ENCODE measurements around the gene IL25.
"Not testable (repeated sequence)": the region's sequence is repeated elsewhere in the genome, so short reads cannot be mapped to it uniquely, and the experiment has no call there.

The IL25 gene

DNA sequence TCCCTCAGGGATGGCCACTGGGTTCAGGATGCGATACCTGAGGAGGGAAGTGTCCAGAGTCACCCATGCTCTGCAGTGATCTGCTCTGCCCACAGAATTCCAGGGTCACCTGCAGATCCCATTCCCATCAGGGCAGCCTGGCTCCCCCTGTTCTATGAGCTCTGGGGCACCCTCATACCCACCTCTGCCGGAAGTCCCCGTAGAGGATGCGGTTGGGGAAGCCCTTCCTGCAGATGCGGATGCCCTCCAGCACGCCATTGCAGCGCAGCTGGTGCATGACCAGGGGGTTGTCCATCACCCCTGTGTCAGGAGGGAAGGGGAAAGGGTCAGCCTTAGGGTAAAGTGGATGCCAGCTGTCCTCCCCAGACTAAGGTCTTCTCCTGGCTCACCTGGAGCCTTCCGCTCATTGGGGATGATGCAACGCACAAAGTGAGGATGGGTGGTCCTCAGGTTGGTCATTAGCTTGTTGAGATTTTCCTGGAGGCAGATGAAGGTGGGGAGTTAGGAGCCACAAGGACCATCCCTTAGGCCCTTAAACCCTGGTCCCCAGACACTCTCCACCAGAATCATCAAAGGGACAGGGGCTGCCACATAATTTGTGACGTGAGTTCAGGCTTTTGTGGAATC, 24.3 kb downstream of the IL25 start:
- no peak for DNase-seq

DNA sequence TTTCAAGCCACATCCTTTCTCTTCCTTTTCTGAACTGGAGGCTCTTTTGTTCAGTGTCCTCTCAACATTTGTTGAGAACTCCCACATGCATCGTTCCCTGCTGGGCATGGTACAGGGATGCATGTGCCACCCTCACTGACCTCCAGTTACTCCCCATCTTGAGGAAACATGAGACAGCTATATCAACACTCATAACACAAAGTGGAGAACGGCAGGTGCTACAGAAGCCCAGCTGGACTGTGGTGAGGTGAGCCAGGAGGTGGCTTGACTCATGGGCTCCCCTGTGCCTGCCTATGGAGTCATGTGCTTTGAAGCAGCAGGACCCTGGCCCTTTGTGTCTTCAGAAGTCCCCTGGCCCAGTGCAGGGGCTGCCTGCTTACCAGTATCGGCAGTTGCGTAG, 25.7 kb downstream of the IL25 start:
- no peak for DNase-seq

DNA sequence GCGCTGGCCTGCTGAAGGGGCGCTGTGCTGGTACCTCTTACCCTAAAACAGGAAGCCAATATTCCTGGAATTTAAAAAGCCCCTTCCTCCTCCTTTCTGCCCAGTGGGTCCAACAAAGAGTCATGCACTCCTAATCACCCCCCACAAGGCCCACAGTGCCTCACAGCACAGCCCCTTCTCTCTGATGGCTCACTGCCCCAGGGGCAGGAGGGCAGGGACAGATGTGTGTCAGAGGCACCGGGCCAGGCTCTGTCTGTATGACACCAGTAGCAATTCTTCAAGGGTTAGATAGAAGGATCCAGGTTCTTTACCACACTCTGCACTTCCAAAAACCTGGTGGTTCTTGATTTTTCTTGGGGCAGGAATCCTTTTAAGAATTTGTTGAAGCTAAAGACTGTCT, 26.5 kb downstream of the IL25 start:
- DNase-seq = no peak

DNA sequence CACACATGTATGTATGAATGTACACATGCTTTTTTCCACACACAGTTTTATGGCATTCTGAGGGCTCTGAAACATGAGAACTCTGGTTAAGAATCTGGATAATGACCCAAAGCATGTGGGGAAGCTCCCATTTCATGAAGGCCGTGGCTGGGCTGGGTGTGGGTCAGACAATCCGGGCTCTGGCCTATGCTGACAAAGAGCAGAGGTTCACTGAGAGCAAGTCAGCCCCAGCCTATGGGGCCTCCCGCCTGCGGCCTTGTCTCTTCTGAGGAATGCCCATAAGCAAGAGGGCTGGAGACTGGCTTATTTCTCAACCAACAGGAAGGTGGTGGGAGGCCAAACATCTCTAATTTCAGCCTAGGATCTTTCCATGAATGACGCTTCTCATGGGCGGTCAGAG, 27.0 kb downstream of the IL25 start:
- DNase-seq = no peak

DNA sequence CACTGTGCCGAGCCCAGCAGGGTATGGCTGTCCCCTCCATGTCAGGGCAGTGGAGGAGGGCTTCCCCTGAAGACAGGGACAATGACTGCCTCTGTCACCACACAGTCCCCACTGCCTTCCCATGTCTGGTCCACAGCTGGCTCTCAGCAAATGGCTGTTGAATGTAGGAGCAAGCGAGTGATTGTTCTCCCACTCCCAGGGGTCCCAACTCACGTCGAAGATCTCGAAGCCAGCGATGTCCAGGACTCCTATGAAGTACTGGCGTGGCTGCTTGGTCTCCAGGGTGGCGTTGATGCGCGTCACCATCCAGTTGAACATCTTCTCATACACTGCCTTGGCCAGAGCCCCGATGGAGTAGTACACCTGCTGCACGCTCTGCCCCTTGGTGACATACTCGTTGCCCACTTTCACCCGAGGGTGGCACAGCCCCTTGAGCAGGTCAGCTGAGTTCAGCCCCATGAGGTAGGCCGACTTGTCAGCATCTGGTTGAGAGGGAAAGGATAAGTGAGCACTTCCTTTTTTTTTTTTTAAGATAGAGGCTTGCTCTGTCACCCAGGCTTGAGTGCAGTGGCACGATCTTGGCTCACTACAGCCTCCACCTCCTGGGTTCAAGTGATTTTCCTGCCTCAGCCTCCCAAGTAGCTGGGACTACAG, 28.0 kb downstream of the IL25 start:
- DNase-seq = not testable (repeated sequence)

DNA sequence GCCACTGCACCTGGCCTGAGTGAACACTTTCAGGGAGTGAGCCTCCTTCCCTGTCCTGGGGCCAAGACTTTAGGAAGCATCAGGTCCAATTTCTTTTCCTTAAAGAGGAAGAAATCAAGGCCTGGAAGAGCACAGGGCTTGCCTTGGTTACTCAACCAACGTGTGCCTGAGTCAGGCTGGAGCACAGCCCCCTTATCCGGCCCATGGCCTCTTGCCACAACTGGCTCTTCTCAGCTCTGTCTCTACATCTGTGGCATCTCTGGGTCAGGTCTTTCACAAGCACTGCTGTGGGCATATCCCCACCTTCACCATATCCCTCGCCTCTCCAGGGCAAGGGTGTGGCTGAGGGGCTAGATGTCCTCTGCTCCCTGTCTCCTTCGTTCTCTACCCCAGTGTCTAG, 28.7 kb downstream of the IL25 start:
- no peak for DNase-seq

DNA sequence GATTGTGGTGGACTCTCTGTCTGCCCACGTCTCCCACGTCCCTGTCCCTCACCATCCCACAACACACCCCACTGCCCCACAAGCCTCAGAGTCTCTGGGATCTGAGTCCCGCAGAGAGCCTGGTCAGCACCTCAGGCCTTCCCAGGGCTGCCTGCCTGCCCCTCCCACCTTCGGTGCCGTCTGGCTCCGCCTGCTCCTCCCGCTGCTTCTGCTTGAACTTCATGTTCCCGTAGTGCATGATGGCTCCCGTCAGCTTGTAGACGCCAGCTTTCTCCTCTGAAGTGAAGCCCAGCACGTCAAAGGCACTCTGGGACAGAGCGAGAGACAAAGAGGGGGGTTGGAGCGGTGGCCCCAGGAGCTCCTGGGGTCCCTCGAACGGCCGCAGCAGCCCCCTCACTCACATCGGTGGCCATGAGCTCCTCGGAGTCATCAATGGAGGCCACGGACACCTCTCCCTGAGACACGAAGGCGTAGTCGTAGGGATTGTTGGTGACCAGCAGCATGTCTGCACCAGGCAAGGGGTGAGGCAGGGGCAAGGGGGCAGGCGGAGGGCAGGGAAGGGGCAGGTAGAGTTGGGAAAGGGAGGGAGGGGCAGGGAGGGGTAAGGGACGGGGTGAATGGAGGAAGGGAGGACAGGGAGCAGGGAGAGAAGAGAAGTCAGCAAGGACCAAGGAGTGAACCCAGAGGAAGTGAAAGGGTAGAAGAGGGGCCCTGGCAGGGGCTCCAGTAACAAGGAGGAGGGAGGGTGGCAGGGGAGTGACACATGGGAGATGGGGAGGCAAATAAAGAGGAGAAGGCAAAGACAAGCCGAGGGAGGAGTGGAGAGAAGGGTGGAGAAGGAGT, 29.9 kb downstream of the IL25 start:
- peak in 1 of 2 experiments; percentile 10 for DNase-seq

DNA sequence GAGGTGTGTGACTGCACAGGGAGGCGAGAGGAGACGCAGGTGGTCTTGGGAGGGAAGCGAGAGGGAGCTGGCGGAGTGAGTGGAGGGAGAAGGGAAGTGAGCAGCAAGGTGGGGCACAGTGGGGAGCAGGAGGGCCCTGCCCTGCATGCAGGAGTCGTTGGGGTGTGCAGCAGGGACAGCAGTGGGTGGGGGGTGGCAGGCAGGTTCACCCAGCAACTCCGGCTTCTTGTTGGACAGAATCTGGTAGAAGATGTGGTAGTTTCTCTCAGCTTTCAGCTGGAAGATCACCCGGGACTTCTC, 30.5 kb downstream of the IL25 start:
- DNase-seq = no peak

DNA sequence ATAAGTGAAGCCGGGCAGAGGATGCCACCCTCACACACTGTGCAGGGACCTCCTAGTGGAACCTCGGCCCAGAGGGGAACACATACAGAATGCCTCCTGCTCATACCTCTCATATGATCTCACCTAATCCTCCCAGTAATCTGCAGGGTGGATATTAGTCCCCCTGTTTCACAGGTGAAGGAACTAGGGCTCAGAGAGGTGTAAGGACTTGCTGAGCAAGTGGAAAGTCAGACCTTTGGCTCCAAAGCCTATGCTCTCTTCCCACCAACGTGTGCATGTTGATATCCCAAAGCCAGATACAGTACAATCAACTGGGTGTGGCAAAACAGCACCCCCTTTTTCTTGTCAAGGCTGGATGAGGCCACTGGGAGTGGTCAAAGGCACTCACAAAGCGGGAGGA, 31.3 kb downstream of the IL25 start:
- no peak for DNase-seq

DNA sequence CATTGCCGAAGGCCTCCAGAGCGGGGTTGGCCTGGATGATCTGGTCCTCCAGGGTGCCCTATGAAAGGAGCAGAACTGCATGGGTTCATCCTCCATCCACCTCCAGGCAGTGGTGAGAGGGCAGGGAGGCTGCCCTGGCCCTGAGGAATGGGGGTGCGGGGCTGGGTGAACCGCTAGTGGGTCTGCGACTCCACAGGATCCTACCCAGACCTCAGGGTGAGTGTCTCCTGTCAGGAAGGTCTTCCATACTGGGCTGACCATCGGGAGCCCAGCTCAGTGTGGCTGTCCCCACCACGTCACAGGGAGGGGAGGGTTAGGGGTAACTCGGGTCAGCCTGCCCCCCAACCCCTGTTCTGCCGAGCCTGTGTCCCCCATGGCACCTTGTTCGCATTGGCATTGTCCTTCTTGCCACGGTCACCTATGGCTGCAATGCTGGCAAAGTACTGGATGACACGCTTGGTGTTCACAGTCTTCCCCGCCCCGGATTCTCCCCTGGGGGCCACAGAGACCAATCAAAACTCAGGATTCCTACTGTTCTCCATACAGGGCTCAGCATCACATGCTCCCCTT, 31.8 kb downstream of the IL25 start:
- DNase-seq = no peak

DNA sequence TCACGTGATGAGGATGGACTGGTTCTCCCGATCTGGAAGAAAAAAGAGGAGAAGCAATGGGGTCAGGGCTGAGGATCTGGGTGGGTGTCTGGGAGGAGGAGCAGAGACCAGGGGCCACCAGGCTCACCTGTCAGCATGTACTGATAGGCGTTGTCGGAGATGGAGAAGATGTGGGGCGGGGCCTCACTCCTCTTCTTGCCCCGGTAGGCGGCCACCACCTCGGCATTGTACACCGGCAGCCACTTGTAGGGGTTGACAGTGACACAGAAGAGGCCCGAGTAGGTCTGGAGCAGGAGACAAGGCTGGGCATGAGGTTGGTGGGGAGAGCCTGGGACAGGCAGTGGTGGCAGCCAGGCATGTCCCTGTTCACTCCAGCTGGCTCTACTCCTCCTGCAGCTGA, 32.5 kb downstream of the IL25 start:
- DNase-seq = no peak

DNA sequence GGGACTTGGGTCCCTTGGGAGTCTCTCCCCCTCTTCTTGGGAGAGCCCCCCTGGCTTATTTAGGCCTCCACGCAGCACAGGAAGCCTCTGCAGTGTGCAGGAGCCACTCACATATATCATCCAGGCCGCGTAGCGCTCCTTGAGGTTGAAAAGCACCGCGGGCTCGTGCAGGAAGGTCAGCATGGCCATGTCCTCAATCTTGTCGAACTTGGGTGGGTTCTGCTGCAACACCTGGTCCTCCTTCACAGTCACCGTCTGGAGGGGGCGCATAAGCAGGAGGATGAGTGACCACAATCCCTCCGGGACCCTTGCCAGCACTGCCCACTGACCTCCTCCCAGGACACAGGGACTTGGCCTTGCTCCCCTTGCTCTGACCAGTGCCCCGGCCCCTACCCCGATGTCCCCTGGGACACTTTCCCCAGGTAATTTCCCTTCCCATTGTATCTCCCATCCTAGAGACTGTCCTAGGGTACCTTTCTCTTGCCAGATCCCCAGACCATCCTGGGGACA, 33.0 kb downstream of the IL25 start:
- no peak for DNase-seq

DNA sequence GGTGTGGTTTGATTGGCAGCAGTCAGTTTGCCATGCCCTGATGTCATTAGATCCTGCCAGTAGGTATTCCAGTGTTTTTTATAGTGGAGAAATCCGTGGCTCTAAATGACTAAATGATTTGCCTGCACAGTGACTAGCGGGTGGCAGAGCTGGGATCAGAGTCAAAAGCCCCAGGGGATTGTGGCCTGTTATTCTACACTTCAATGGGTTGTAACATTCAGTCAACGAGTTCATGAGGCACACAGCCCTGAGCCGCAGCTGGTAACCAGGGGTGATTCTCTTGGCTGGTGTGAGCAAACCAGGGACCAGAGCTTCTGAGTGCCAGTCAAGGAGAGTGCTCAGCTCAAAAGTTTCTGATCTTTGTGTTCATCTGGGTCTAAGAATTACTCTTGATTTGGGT, 33.6 kb downstream of the IL25 start:
- DNase-seq = peak in 1 of 2 experiments; percentile 65

DNA sequence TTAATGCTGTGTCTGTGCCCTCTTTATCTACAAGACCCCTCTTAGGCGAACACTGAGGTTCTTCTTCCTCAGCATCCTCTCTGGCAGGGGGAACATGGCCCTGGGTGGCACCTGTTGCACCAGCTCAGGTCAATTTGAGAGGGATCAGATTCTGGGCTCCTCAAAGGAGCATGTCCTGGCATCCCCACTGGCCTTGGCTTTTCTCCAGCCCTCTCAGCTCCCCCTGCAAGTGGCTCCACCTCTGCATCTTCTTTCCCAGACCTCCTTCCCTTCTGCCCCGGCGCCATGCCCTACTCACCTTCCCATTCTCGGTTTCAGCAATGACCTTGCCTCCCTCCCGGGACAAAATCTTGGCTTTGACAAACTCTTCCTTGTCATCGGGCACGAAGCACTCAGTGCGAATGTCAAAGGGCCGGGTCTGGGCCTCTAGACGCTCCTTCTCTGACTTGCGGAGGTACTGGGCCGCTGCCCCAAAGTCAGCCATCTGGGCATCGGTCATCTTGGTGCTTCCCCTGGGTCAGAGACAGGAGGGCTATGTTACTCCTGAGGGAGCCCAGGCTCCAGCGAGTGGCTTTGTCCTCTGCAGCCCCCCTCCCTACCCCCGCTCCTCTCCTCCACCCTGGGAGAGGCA, 34.2 kb downstream of the IL25 start:
- no peak for DNase-seq

DNA sequence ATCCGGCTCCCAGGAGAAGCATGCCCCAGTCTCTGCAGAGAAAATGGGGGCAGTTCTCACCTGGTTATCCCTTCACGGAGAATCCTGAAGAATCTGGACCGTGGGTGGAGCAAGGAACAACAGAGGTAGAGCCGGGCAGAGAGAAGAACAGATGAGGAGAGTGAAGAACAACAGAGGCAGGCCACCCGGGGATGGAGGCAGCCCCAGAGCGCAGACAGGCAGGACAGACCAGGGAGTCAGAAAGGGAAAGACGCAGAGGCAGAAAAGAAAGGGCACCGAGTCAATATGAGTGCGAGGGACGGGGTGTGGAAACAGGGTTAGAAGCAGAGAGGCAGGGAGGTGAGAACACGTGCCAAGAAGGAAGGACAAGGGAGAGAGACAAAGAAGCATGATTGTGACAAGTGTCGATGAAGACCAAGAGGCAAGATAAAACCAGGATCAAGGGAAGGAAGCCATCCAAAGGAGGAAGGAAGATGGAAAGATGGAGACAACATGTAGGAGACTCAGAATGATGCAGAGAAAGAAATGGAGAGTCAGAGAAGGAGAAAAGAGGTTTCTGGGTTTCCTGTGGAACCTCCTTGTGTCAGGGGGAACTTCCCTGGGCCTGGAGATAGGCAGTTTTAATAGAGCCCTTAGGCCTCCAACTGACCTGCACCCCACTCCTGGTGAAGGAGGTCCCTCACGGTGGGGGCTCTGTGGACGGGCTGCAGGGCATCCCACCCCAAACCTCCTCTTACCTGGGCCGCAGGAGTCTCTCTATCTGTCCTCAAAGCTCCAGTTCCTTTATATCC, 35.1 kb downstream of the IL25 start, which contains the start of gene MYH6:
Gene MYH6, minus strand, starts transcription at position 758 of the 791 bp plus-strand sequence. CDS start 1,050 bp downstream, outside the sequence.
- no peak for DNase-seq

DNA sequence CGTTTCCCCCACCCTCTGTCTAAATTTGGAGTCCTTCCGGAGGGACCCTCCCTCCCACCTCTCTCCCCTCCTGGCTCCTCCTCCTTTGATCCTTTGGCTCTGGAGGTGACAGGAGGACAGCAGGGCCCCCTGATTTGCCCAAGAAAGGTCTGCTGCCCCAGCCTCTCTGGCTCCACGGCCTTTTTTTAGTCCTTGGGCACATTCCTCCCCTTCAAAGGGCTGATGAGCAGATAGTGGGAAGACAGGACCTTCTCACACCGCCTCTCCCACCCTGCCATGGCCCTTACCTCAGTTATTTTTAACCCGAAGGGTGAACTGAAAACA, 35.7 kb downstream of the IL25 start:
- no peak for DNase-seq

DNA sequence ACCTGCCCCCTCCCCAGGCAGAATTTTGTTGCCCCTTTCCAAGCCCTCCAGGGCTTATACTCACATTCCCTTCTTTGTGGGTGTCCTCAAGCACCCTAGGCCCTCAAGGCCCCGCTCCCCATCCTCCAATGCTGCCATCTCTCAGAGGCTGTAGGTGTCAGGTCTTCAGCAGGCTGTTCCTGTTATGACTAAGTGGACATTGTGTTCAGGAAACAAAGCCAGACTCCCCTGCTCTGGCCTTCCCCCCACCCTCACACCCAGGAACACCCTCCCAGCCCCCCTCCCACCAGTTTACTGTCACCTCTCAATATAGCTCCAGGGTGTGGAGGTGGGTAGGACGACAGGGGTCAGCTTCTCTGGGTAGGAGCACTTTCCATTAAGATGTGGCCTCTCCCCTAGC, 36.9 kb downstream of the IL25 start:
- no peak for DNase-seq

DNA sequence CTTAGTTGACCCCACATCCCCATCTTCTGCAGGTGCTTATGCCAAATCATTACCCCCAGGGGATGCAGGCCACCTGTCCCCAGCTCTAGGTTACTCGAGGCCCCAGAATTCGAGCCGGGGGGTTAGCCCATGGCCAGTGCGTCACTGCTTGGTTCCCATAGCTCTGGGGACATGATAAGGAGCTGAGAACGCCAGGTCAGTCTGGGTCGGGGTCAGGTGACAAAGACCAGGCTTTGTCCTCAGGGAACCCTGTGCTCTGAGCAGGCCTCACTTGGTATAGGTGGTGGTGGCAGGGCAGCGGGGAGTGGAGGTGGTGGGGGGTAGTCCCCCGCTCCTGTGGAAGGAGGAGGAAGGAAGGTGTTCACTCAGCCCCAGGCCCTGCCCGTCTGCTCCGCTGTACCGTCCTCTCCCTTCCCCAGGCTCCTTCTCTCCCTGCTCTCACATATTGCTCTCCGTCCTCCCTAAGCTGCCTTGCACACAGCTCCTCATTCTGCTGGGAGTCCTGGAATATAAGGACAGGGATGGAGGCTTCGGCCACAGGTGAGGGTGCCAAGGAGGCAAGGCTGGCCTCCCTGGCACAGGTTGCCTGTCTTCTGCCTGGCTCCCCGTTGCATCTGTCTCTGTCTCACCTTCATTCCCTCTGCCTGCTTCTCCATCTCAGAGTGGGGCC, 37.5 kb downstream of the IL25 start:
- no peak for DNase-seq

DNA sequence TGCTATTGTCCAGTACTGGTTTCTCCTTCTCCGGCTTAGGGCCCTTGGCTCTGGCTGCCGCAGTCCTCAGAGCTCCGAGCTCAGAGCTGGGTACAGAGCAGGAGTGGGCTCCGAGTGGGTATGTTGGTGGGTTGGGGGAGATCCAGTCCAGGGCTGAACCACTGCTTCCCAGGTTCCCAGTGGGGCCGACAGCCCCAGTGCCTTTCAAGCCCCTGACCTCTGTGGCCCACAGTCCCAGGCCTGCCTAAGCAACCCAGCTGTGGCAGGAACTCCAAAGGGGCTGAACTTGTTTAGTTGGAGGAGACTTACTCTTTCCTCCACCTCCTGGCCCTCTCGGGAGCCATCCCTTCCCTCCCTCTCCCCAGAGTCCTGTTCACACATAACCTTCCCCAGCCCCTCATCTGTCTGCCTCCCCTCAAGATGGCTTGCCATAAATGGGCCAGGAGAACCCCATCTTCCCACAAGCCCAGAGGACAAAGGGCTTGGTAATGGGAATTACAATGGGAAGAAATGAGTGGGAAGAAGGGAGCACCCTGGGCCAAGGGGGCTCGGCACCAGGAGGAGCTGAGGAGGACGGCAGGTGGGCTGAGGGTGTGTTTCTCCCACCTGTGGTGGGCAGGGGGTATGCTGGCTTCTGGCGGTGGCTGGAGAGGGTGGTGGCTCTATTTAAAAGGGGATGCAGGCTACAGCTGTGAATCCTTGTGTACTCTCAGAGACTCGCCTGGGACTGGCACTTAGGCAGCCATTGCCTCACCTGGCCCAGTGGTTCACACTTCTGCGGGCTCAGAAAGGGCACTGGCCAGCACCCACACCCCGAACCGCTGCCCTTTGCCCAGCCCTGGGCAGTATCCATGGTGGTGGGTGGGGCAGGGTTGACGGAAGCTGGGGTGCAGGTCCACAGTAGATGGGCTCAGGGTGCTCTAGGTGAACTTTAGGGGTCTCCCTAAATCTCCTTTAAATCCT, 39.2 kb downstream of the IL25 start:
- no peak for DNase-seq

DNA sequence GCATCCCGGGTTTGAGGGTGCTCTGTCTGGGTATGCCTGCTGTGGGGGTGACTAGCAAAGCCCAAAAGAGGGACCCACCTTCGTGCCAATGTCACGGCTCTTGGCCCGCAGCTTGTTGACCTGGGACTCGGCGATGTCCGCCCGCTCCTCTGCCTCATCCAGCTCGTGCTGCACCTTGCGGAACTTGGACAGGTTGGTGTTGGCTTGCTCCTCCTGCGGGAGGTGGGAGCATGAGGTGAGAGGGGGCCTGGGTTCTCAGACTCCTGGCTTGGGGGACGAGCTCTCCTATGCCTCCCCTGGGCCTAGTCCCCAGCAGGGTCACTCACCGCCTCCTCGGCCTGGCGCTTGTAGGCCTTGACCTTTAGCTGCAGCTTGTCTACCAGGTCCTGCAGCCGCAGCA, 41.1 kb downstream of the IL25 start:
- DNase-seq = no peak

DNA sequence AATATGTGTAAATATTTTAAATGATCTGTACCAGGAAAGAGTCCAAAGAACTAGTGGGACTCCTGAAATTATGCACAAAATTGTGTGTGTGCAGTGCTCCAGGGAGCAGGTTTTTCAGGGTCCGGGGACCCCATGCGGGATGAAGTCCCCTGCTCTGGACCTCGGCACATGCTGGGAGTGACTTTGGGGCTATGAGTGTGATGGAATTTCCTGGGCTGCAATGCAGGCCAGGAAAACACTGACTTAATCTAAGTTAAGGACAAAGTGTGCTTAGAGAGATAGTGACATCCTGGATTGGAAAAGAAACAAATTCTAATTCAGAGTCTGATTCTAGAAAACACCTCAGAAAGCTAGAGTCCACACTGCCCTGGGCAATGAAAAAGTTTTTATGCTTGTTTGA, 41.6 kb downstream of the IL25 start:
- no peak for DNase-seq

Measured in NCI-H526 (cell line).